DOHH2 (cell line): ENCODE measurements around the gene DYNC1I1.

Experiments used
- H3F3A ChIP-seq: fragments of 200-600 bp; sonication (generic), shearing (Covaris generic); 2 replicates; pipeline ENCODE4 v1.6.0; 2016; ENCODE audit warnings: antibody characterized with exemption, mild to moderate bottlenecking; ENCODE audit not compliant: control insufficient read depth, insufficient read depth
- H3K27ac ChIP-seq: fragments of 200-600 bp; sonication (generic); 2 replicates; pipeline ENCODE4 v1.5.1; 2014; ENCODE audit warnings: low read depth, mild to moderate bottlenecking, low read length, moderate library complexity
- H3K27me3 ChIP-seq: fragments of 200-600 bp; sonication (generic); 2 replicates; pipeline ENCODE4 v1.6.1; 2014; ENCODE audit warnings: mild to moderate bottlenecking, low read length, mixed read lengths; ENCODE audit not compliant: control insufficient read depth
- H3K36me3 ChIP-seq: fragments of 200-600 bp; sonication (generic); 2 replicates; pipeline ENCODE4 v1.6.1; 2014; ENCODE audit warnings: mild to moderate bottlenecking, low read length, moderate library complexity, mixed read lengths; ENCODE audit not compliant: control insufficient read depth
- H3K4me1 ChIP-seq: fragments of 200-600 bp; sonication (generic); 2 replicates; pipeline ENCODE4 v1.6.1; 2014; ENCODE audit warnings: mild to moderate bottlenecking, low read length, mixed read lengths; ENCODE audit not compliant: control insufficient read depth
- H3K4me2 ChIP-seq: fragments of 200-600 bp; sonication (generic); 2 replicates; pipeline ENCODE4 v1.6.0; 2014; ENCODE audit warnings: mild to moderate bottlenecking, low read length, moderate library complexity
- H3K4me3 ChIP-seq: fragments of 200-600 bp; sonication (generic); 2 replicates; pipeline ENCODE4 v1.5.1; 2014; ENCODE audit warnings: mild to moderate bottlenecking, low read length, mixed read lengths
- H3K79me2 ChIP-seq: fragments of 200-600 bp; sonication (generic); 2 replicates; pipeline ENCODE4 v1.6.1; 2014; ENCODE audit warnings: mild to moderate bottlenecking, low read length, mixed read lengths; ENCODE audit not compliant: control insufficient read depth
- H3K9me2 ChIP-seq: fragments of 200-600 bp; sonication (generic); replicated peaks from 2 replicates; pipeline ENCODE4 v1.6.1; 2014; ENCODE audit warnings: mild to moderate bottlenecking, low read length, mixed read lengths; ENCODE audit not compliant: control insufficient read depth
- H3K9me3 ChIP-seq: fragments of 200-600 bp; sonication (generic); 2 replicates; pipeline ENCODE4 v1.6.1; 2014; ENCODE audit warnings: antibody characterized with exemption, low read length, mixed read lengths; ENCODE audit not compliant: control insufficient read depth, insufficient read depth
- H4K20me1 ChIP-seq: fragments of 200-600 bp; sonication (generic); 2 replicates; pipeline ENCODE4 v1.6.0; 2014; ENCODE audit warnings: low read depth, mild to moderate bottlenecking, antibody characterized with exemption, low read length, moderate library complexity; ENCODE audit not compliant: control insufficient read depth, insufficient read depth
- EZH2phosphoT487 ChIP-seq: fragments of 200-600 bp; sonication (generic); IDR thresholded peaks from 2 replicates; pipeline ENCODE4 v1.6.1; 2017; ENCODE audit warnings: borderline replicate concordance, mild to moderate bottlenecking, antibody characterized with exemption, low read length, moderate library complexity, mixed read lengths
- TF ChIP-seq, protein P1 (sequence below): fragments of 200-600 bp; sonication (generic); IDR thresholded peaks from one replicate; pipeline ENCODE4 v1.5.1; 2014; ENCODE audit warnings: antibody characterized with exemption, mild to moderate bottlenecking, low read depth, low read length; ENCODE audit not compliant: poor library complexity, severe bottlenecking

The DYNC1I1 gene

DNA sequence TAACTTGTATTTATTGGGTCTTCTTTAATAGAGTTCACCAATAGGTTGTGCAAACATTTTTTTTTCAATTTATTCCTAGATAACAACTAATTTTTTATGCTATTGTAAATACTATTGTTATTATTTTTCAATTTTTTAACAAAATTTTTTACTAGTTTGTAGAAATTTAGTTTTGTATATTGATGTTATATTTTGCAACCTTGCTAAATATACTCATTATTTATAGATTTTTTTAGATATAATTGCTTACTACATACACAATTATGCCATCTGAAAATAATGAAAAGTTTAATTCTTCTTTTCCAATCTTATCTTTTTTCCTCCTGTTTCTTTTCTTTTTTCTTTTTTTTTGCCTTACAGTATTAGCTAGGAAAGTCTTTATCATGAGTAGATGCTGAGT lies 332.6 kb downstream of the DYNC1I1 start:
- Histone ChIP-seq H3K4me3 (no peak overlapping the region), H3K9me2 (no peaks in the 10 kb centered on the region; the same call in 1 of the 2 replicates), H3K9me3 (no peaks in the 10 kb centered on the region), H4K20me1 (no peaks in the 10 kb centered on the region), H3K36me3 (no peaks in the 10 kb centered on the region), H3K4me2 (no peak overlapping the region), H3K27me3 (no peaks in the 10 kb centered on the region), H3K79me2 (no peaks in the 10 kb centered on the region), H3K4me1 (no peaks in the 10 kb centered on the region), H3F3A (no peaks in the 10 kb centered on the region), H3K27ac (no peak overlapping the region)
- TF ChIP-seq, protein P1, sequence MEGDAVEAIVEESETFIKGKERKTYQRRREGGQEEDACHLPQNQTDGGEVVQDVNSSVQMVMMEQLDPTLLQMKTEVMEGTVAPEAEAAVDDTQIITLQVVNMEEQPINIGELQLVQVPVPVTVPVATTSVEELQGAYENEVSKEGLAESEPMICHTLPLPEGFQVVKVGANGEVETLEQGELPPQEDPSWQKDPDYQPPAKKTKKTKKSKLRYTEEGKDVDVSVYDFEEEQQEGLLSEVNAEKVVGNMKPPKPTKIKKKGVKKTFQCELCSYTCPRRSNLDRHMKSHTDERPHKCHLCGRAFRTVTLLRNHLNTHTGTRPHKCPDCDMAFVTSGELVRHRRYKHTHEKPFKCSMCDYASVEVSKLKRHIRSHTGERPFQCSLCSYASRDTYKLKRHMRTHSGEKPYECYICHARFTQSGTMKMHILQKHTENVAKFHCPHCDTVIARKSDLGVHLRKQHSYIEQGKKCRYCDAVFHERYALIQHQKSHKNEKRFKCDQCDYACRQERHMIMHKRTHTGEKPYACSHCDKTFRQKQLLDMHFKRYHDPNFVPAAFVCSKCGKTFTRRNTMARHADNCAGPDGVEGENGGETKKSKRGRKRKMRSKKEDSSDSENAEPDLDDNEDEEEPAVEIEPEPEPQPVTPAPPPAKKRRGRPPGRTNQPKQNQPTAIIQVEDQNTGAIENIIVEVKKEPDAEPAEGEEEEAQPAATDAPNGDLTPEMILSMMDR: no peak

DNA sequence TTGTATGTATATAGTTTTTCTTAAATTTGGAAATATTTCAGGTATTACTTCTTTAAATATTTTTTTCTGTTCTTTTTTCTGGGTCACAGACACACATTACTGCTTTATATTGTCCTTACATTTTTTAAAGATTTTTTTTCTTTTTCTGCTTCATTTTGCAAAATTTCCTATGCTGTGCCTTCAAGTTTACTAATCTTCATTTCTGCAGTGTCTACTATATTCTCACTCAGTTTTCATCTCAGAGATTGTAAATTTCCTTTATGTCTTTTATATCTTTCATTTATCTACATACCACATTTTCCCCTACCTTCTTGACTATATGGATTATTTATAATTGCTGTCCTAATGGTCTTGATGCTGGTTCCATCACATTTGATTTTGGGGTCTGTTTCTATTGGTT lies 339.1 kb downstream of the DYNC1I1 start:
- Histone ChIP-seq H3K4me1 (no peaks in the 10 kb centered on the region), H3K27ac (no peak overlapping the region), H3K9me2 (no peaks in the 10 kb centered on the region), H4K20me1 (no peaks in the 10 kb centered on the region), H3K4me2 (no peak overlapping the region), H3F3A (no peaks in the 10 kb centered on the region), H3K79me2 (no peaks in the 10 kb centered on the region), H3K36me3 (no peaks in the 10 kb centered on the region), H3K9me3 (peaks cover 3% of the 10 kb centered on the region; the same call in 1 of the 2 replicates), H3K4me3 (no peak overlapping the region), H3K27me3 (no peaks in the 10 kb centered on the region)
- no peak for TF ChIP-seq EZH2phosphoT487
- TF ChIP-seq, protein P1: no peak

DNA sequence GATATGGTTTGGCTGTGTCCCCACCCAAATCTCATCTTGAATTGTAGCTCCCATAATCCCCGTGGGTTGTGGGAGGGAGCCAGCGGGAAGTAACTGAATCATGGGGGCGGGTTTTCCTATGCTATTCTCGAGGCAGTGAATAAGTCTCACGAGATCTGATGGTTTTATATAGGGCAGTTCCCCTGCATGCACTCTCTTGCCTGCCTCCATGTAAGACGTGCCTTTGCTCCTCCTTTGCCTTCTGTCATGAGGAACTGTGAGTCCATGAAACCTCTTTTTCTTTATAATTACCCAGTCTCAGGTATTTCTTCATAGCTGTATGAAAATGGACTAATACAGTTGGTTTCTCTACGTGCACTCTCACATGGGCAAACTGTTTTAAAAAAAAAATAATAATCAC lies 341.8 kb downstream of the DYNC1I1 start:
- no peak overlapping the region for H3K27ac ChIP-seq
- no peaks in the 10 kb centered on the region for H3F3A ChIP-seq
- TF ChIP-seq, protein P1: no peak
- TF ChIP-seq EZH2phosphoT487: no peak
- no peaks in the 10 kb centered on the region for H3K9me2 ChIP-seq
- no peaks in the 10 kb centered on the region for H3K27me3 ChIP-seq
- no peaks in the 10 kb centered on the region for H3K36me3 ChIP-seq
- H3K4me2 ChIP-seq: no peak overlapping the region
- no peaks in the 10 kb centered on the region for H3K79me2 ChIP-seq
- H3K9me3 ChIP-seq: peaks cover 3% of the 10 kb centered on the region; the same call in 1 of the 2 replicates
- no peaks in the 10 kb centered on the region for H3K4me1 ChIP-seq
- no peaks in the 10 kb centered on the region for H4K20me1 ChIP-seq
- no peak overlapping the region for H3K4me3 ChIP-seq

DNA sequence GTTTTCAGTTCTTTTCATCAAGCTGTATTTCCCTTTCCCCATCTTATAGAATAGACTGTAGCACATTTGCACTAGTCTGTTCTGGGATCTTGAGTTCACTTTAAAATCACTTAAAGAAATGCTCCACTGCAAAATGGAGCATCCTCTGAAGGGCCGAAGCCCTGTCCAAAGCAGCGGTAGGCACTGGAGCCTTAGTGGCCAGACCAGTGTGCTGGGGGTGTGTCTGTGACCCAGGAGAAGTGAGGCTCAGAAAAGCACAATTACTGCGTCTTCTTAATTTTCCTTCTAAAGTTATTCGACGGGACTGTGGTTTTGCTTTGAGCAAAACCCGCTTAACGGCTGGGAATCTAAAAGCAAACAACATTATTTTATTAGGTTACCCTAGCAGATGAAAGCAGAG lies 343.8 kb downstream of the DYNC1I1 start:
- H3K27ac ChIP-seq: no peak overlapping the region
- H3F3A ChIP-seq: no peaks in the 10 kb centered on the region
- peaks cover 3% of the 10 kb centered on the region; the same call in 1 of the 2 replicates for H3K9me3 ChIP-seq
- H3K9me2 ChIP-seq: no peaks in the 10 kb centered on the region
- H3K79me2 ChIP-seq: no peaks in the 10 kb centered on the region
- no peaks in the 10 kb centered on the region for H4K20me1 ChIP-seq
- no peak overlapping the region for H3K4me2 ChIP-seq
- H3K4me1 ChIP-seq: no peaks in the 10 kb centered on the region
- no peaks in the 10 kb centered on the region for H3K27me3 ChIP-seq
- H3K36me3 ChIP-seq: peaks cover 5% of the 10 kb centered on the region; the same call in 1 of the 2 replicates
- no peak overlapping the region for H3K4me3 ChIP-seq
- TF ChIP-seq, protein P1: no peak
- no peak for TF ChIP-seq EZH2phosphoT487
